HG02642 (cell line): Measurements from ENCODE around the gene KIFC3.
"Not testable (repeated sequence)": the region's sequence is repeated elsewhere in the genome, so short reads cannot be mapped to it uniquely, and the experiment has no call there.

Experiments
- ATAC-seq: cut with Tn5 transposase; IDR thresholded peaks from one replicate; pipeline ENCODE4 v1.9.1; 2021; ENCODE audit warnings: mild to moderate bottlenecking; ENCODE audit not compliant: unreplicated experiment, poor library complexity

Gene KIFC3, protein sequence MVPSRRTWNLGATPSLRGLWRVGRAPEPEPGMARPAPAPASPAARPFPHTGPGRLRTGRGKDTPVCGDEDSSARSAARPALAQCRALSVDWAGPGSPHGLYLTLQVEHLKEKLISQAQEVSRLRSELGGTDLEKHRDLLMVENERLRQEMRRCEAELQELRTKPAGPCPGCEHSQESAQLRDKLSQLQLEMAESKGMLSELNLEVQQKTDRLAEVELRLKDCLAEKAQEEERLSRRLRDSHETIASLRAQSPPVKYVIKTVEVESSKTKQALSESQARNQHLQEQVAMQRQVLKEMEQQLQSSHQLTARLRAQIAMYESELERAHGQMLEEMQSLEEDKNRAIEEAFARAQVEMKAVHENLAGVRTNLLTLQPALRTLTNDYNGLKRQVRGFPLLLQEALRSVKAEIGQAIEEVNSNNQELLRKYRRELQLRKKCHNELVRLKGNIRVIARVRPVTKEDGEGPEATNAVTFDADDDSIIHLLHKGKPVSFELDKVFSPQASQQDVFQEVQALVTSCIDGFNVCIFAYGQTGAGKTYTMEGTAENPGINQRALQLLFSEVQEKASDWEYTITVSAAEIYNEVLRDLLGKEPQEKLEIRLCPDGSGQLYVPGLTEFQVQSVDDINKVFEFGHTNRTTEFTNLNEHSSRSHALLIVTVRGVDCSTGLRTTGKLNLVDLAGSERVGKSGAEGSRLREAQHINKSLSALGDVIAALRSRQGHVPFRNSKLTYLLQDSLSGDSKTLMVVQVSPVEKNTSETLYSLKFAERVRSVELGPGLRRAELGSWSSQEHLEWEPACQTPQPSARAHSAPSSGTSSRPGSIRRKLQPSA

DNA sequence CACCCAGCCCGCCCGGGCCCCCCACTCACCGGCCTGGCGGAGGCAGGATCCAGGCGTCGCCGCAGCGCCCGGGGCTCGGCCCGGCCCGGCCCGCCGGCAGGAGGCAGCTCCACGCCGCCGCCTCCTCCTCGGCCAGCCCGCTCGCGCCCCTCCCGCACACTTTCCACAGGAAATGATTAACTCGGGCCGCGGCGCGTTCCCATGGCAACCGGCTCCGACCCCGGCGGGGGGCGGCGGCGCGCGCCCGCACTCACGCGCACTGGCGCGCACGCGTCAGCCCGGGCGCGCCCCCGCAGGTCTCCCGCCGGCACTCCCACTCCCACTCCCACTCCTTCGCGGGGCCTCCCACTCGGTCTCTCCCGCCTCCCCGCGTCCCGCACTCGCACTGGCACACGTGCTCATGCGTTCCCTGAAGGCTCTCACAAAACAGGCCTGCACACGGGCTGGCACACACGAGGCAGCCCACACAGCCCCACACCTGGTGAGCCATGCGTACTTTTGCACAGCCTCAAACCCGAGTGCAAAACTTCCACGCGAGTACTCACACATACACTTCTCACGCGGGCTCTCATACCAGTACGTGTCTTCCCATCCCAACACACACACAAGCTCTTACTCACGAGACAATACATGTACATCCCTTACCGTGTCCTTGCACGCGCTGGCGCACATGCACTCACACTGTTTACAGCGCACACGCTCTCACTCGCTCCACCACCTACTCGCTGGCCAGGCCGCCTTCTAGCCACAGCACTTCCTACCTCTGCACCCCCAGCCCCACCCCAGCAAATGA is at the start of gene KIFC3:
Gene KIFC3 (minus strand): TSS at position 151 of the 793 bp plus-strand sequence. CDS start 4,248 bp downstream, outside the sequence.
- no peak for ATAC-seq

DNA sequence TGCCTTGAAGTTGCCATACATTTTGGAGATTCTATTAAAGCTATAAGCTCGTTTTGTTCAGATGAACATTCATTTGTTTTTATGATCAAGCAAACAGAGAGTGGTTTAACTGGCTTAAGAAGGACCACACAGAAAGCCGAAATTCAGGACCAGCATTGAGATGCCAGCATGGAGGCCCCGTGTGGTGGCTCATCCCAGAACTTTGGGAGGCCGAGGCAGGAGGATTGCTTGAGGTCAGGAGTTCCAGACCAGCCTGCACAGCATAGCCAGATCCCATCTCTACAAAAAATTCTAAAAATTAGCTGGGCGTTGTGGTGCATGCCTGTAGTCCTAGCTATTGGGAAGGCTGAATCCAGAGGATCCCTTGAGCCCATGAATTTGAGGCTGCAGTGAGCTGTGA is 45.9 kb upstream of the KIFC3 start:
- no peak for ATAC-seq

DNA sequence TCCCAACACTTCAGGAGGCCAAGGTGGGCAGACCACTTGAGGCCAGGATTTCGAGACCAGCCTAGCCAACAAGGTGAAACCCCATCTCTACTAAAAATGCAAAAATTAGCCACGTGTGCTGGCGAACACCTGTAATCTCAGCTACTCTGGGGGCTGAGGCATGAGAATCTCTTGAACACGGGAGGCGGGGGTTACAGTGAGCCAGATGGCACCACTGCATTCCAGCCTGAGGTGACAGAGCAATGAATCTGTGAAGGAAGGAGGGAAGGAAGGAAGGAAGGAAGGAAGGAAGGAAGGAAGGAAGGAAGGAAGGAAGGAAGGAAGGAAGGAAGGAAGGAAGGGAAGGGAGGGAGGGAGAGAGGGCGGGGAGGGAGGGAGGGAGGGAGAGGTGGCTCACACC is 44.6 kb upstream of the KIFC3 start:
- not testable (repeated sequence) for ATAC-seq

DNA sequence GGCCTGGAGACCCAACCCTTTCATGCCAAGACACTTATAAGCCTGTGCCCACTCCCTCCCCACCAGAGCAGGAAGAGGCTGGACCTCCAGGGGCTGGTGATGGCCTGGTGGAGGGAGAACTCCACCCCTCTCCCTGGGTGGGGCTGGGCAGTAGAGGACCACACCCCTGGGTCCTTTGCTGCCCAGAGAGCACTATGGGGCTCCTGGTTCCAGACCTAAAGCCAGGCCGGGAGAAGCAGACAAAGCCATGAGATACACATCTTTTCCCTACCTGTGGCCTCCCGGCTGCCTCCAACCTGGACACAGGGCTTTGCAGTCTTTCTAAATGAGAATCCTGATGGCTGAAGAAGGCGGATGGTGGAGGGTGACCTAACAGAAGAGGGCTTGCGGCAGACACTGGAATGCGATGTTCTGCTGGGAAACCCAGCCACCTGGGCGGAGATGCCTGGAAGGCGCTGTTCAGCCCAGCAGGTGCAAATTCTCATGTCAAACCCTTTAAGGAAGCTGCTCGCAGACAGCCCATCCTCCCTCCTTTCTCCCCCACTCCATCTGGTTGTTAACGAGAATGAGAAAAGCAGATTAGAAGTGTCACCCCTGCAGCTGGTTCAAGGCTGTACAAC is 43.9 kb upstream of the KIFC3 start:
- ATAC-seq, result no peak

DNA sequence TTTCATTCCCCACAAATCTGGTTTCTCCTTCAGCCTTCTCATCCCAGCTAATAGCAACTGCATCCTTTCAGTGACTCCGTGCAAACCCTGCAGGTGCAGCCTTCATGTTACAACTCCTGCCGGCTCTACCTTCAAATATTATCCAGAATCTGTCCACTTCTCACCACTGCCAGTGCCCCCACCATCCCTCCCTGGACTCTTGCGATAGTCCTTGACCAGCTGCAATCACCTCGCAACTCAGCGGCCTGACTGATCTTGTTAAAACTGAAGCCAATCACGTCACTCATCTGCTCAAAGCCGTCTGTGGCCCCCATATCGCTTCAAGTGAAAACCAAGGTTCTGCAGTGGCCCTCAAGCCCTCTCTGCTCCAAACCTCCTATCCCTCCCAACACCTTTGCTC is 42.8 kb upstream of the KIFC3 start:
- no peak for ATAC-seq

DNA sequence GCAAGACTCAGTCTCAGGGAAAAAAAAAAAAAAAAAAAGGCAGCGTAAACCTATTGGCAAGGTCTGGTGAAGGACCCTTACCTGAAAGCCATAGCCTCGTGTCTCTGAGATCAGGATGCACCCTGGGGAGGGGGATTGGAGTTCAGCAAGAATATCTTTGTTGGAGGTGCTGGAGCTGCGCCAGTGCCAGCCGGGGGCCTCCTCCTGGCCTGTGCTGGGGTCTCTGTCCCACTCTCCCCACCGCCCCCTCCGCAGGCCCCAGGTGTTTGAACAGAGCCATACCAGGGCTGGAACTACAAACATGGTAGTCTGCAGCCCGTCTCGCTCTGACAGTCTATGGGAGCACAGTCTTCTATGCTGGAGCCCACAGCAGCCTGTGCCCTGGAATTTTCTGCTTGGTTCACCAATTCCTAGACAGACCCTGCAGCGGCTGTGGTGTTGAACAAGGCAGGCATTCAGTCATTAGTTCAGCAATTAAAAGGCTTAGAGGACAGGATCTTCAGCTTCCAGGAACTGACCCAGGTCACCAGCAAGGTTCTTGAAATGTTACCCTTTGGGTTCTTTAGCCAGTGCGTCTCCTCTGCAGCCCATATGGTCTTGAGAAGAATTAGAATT is 42.2 kb upstream of the KIFC3 start:
- no peak for ATAC-seq

DNA sequence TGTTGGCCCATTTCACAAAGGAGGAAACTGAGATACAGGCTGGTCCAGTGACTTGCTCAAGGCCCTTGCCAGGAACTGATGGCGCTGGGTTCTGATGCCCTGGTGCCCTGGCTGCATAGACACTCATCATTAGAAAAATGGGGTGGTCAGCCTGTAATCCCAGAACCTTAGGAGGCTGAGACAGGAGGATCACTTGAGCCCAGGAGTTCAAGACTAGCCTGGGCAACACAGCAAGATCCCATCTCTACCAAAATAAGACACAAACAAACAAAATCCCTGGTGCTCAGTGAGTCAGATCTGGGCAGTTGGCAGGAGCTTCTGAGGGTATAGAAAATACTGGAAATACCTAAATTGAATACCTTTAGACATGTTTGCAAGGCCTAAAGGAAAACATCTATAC is 41.1 kb upstream of the KIFC3 start:
- no peak for ATAC-seq

DNA sequence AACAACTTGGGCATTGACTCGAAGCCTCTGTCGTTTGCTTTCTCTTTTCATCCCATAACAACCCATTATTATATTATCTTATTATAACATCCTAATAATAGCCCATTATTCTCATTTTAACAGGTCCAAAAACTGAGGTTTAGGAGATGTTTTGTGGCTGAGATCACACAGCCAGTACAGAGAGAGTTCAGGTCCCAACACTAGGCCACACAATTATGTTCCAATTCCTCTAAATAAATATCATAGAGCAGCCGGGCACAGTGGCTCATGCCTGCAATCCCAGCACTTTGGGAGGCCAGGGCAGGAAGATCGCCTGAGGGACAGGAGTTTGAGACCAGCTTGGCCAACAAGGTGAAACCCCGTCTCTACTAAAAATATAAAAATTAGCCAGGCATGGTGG is 40.3 kb upstream of the KIFC3 start:
- ATAC-seq, result no peak

DNA sequence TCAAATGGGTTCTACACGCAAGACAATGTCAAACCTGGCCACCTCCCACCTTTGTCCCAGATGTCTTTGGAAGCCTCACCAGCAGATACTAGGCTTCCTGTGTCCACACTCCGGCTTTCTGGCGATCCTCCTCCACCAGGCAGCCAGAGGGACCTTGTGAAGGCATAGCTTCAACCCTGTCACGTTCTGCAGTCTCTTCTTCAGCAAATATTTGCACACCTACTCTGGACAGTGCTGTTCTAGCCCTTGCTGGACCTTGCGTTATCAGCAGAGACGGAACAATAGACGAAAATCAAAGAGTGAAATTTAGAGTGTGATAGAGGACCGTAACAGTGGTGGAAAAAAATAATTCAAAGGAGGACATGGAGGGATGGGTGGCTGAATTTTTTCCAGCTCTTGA is 38.5 kb upstream of the KIFC3 start:
- ATAC-seq, result no peak

DNA sequence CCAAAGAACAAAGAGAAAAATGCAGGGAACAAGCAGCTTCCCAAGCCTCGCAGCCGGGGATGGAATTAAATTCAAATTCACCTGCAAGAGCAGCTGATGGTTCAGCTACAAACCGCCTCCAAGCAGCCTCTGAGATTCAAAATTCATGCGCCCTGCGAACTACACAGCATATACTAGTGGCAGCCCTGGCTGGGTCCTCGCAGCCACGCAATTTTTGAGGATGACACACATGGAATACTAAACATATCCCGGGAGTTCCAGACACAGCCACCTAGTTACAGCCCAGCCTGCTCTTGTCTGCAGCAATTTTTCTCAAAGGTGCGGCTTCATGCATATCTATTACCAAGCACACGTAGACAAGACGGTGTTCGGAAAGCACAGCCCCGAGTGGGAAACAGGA is 35.9 kb upstream of the KIFC3 start:
- ATAC-seq, result no peak

DNA sequence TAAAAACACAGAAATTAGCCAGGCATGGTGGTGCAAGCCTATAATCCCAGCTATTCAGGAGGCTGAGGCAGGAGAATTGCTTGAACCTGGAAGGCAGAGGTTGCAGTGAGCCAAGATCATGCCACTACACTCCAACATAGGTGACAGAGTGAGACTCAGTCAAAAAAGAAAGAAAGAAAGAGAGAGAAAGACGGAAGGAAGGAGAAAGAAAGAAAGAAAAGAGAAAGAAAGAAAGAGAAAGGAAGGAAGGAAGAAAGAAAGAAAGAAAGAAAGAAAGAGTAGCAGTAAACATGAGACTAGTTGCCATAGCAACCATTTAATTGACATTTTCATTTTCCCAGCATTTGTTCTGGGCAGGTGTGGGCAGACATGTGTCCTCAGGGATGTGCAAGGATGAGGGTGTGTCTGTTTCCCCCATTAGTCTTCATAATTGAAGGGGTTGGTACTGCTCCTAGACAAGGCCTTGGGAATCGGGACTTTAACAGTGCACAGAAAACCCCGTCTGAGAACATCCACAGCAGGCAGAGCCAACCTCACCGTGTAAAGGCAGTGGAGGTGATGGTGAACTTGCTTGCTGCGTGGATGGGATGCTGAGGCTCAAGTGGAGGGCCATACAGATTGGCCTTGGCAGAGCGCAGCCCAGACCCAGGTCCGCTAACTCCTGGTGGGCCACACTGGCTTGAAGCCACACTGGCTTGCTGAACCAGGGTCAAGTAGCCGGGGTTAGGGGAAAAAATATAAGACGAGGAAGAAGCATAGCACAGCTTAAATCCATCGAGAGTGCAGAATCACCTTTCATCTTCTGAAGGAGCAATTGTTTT is 35.2 kb upstream of the KIFC3 start:
- ATAC-seq, result no peak

DNA sequence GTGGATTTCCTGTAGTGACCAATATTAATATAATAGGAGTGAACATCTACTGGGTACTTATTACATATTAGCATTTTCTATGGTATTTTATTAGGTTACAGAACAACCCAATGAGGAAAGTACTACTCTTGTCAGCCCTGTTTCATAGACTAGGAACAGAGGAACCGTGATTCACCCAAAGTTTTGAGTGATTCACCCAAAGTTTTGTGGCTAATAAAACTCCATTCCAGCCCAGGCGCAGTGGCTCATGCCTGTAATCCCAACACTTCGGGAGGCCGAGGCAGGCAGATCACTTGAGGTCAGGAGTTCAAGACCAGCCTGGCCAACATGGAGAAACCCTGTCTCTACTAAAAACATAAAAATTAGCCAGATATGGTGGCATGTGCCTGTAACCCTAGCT is 33.1 kb upstream of the KIFC3 start:
- ATAC-seq, result not testable (repeated sequence)

DNA sequence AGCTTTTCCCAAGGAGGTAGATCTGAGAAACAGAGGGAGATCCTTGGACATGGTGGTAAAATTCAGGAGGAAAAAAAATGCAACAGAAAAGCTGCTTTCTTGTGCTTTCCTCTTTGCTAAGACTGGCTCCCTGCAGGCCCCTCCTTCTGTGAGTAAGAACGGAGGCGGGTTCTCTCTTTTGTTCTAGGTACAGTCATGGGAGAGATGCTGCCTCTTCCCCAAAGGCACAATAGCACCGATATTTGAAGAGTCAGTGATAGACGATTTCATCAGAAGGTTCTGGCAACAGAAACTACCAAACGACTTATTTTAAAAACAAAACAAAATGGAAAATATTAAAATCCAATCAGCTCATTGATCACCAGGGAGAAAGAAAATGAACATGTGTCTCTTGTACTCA is 32.6 kb upstream of the KIFC3 start:
- no peak for ATAC-seq

DNA sequence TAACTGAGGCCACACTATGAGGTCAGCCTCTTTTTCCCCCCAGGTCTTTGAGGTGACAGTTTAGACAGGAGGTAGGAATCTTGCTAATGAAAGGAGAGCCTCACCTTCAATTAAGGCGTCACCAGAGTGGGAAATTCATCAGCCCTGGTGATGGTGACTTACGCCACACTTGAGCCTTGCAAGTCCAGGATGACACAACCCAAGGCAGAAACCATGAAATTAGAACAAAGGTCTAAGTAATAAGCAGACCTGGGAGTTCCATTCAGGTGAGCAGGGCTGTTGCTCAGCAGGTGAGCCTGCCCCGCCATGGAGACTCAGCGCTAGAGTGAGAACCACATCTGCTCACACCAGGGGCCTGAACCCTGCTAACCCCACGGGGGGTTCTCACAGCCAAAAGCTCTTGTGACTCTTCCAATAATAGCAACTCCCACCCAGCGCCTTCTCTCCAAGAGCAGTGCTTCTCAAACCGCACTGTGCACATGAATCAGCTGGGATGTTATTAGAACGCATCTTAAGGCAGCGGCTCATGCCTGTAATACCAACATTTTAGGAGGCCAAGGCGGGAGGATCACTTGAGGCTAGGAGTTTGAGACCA is 28.7 kb upstream of the KIFC3 start:
- ATAC-seq, result no peak

DNA sequence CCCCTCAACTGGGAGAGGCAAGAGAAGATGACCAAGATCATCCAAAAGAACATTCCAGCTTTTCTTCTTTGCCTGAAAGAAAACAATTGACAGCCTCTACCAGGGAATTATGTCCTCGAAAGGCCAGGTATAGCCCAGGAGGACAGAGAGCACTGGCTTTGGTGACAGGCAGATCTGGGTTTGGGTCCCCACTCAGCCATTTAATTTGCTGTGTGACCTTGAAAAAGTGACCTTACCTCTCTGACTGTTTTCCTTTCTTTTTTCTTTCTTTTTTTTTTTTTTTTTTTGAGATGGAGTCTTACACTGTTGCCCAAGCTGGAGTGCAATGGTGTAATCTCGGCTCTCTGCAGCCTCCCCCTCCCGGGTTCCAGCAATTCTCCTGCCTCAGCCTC is 27.7 kb upstream of the KIFC3 start:
- no peak for ATAC-seq

DNA sequence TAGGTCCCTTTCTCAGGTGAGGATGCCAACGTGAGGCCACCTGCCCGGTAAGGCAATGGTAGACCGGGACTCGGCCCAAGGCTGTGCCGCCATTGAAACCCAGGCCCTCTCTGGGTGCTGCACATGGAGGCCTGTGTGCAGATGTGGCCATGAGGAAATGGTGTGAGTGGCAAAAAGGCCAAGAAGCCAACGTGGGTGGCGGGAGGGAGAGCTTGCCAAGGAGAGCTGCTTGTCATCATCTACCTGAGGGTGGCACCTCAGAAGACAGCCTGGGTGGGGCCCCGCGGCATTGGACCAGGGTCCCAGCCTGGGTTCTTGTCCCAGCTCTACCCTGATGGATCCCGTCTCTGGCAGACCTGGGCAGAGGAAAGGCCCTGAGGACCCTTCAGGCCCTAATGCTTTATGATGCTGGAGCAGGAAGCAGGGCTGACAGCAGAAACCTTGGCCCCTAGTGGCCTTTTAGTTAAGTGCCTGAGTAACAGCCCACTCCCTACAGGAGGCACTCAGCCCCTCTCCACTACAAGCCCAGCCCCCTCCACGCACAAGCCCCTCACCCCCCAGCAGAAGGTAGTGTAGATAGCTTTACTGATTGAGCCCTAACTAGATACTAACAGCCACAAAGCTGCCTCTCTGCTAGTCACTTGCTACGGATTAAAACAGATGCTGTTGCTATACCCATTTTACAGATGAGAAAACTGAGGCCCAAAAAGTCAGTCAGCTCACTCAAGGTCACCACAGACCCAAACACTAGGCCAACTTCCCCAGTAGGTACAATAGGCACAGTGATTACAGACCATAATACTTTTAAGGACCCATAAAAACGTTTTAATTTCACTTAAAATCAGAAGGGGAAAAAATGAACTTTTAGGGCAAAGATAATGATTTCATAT is 26.2 kb upstream of the KIFC3 start:
- ATAC-seq, result no peak

DNA sequence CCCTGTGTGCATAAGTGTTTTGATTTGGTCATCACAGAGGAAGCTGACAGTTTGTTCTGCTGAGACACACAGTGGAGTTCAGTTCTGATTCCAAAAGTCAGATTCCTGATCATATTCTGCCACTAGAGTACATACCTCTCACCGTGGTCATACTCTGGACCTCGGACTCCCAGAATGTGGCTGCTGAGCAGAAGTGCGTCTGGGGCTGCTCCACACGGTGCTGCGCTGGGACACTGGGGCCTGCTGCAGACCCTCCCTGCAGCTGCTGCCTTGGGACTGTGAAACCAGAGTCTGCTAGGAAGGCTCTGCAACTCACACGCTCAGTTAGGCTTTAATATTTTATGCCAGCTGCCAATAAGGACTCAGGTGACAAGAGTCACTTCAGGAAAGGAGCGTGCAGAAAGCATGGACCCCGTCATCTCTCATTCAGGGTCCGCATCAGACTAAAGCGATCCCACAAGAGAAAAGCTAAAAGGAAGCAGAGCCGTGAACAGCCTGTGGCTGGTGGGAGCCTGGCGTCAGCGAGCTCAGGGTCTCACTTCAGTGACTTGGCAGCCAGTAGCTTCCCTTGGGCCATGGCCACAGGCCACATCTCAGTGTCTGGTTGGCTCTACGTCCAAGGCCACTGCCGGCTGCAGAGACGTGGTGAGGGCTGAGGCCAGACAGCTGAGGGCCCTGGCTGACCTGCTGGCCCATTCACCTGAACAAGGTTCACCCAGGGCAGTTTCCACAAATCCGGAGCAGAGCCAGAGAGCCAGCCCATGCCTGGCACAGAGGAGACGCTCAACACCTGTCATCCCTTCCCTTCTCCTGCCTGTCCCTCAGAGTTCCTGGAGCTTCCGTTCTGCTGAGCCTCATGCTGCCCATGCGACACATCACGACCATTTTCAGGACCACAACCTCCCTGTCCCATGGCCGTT is 24.7 kb upstream of the KIFC3 start:
- no peak for ATAC-seq
